Measurements from ENCODE around the gene USP20.

Gene USP20

GRCh38 chr9:129850821-129851550 is 15.7 kb downstream of the USP20 start:
- Histone ChIP-seq H3K79me2 (ENCODE audit: insufficient read depth, low read depth) (no peaks in the 10 kb centered on the region), H3K27me3 (ENCODE audit: insufficient read depth, low read depth) (no peaks in the 10 kb centered on the region), H3K4me1 (ENCODE audit: low read depth, poor library complexity, severe bottlenecking) (peaks cover 5% of the 10 kb centered on the region), H2AFZ (ENCODE audit: low read depth) (no peak overlapping the region), H4K20me1 (ENCODE audit: insufficient read depth) (no peaks in the 10 kb centered on the region; the same call in 1 of the 2 replicates), H3K36me3 (ENCODE audit: insufficient read depth) (no peaks in the 10 kb centered on the region), H3K27ac (no peak overlapping the region), H3K4me3 (IDR thresholded peaks at IDR 0.05; ENCODE audit: insufficient read depth, low read depth, low read length) (no peak overlapping the region), H3K4me2 (no peak overlapping the region), H3K9ac (no peak overlapping the region)
- TF ChIP-seq, protein P1, sequence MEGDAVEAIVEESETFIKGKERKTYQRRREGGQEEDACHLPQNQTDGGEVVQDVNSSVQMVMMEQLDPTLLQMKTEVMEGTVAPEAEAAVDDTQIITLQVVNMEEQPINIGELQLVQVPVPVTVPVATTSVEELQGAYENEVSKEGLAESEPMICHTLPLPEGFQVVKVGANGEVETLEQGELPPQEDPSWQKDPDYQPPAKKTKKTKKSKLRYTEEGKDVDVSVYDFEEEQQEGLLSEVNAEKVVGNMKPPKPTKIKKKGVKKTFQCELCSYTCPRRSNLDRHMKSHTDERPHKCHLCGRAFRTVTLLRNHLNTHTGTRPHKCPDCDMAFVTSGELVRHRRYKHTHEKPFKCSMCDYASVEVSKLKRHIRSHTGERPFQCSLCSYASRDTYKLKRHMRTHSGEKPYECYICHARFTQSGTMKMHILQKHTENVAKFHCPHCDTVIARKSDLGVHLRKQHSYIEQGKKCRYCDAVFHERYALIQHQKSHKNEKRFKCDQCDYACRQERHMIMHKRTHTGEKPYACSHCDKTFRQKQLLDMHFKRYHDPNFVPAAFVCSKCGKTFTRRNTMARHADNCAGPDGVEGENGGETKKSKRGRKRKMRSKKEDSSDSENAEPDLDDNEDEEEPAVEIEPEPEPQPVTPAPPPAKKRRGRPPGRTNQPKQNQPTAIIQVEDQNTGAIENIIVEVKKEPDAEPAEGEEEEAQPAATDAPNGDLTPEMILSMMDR (conservative IDR thresholded peaks at IDR 0.05; ENCODE audit: low read depth, low read length): no peak

DNA sequence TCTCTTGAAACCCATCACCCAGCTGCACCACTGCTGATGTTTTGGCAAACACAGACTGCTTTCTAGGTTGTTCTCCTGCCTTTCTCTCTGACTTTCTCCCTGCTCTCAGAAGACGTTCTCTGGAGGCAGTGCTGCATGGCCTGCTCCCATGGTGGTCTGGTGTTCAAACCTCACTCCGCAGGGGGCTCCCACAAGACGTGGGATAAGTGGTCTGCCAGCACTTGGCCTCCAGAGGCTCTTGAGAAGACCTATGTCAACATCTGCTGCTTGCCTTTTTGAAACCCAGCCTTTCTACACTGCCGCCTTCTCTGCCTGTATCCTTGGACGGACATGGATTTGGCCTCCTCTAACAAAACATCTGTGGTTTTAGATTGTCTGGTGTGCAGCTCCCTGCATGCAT is 16.6 kb downstream of the USP20 start:
- no peak overlapping the region for H2AFZ ChIP-seq (ENCODE audit: low read depth)
- H3K36me3 ChIP-seq (ENCODE audit: insufficient read depth): no peaks in the 10 kb centered on the region
- H3K79me2 ChIP-seq (ENCODE audit: insufficient read depth, low read depth): no peaks in the 10 kb centered on the region
- H3K4me2 ChIP-seq: no peak overlapping the region
- no peak overlapping the region for H3K4me3 ChIP-seq (IDR thresholded peaks at IDR 0.05; ENCODE audit: insufficient read depth, low read depth, low read length)
- H3K9ac ChIP-seq: no peak overlapping the region
- TF ChIP-seq, protein P1 (conservative IDR thresholded peaks at IDR 0.05; ENCODE audit: low read depth, low read length): no peak
- no peak overlapping the region for H3K27ac ChIP-seq
- no peaks in the 10 kb centered on the region for H3K27me3 ChIP-seq (ENCODE audit: insufficient read depth, low read depth)
- H3K4me1 ChIP-seq (ENCODE audit: low read depth, poor library complexity, severe bottlenecking): peaks cover 5% of the 10 kb centered on the region
- no peaks in the 10 kb centered on the region; the same call in 1 of the 2 replicates for H4K20me1 ChIP-seq (ENCODE audit: insufficient read depth)

- Histone ChIP-seq H4K20me1 (ENCODE audit: insufficient read depth) (no peaks in the 10 kb centered on the region; the same call in 1 of the 2 replicates), H3K9ac (no peak overlapping the region), H3K4me3 (IDR thresholded peaks at IDR 0.05; ENCODE audit: insufficient read depth, low read depth, low read length) (no peak overlapping the region), H3K27ac (no peak overlapping the region), H3K36me3 (ENCODE audit: insufficient read depth) (no peaks in the 10 kb centered on the region), H2AFZ (ENCODE audit: low read depth) (no peak overlapping the region), H3K27me3 (ENCODE audit: insufficient read depth, low read depth) (no peaks in the 10 kb centered on the region), H3K4me1 (ENCODE audit: low read depth, poor library complexity, severe bottlenecking) (peaks cover 5% of the 10 kb centered on the region), H3K79me2 (ENCODE audit: insufficient read depth, low read depth) (no peaks in the 10 kb centered on the region), H3K4me2 (no peak overlapping the region)
- TF ChIP-seq, protein P1 (conservative IDR thresholded peaks at IDR 0.05; ENCODE audit: low read depth, low read length): no peak
Measured at GRCh38 chr9:129852579-129852978, 17.3 kb downstream of the USP20 start.

GRCh38 chr9:129853614-129854013 is 18.4 kb downstream of the USP20 start:
- Histone ChIP-seq H4K20me1 (ENCODE audit: insufficient read depth) (no peaks in the 10 kb centered on the region; the same call in 1 of the 2 replicates), H3K27me3 (ENCODE audit: insufficient read depth, low read depth) (no peaks in the 10 kb centered on the region), H3K4me3 (IDR thresholded peaks at IDR 0.05; ENCODE audit: insufficient read depth, low read depth, low read length) (no peak overlapping the region), H2AFZ (ENCODE audit: low read depth) (no peak overlapping the region), H3K36me3 (ENCODE audit: insufficient read depth) (no peaks in the 10 kb centered on the region), H3K27ac (no peak overlapping the region), H3K4me2 (no peak overlapping the region), H3K4me1 (ENCODE audit: low read depth, poor library complexity, severe bottlenecking) (no peaks in the 10 kb centered on the region), H3K9ac (no peak overlapping the region), H3K79me2 (ENCODE audit: insufficient read depth, low read depth) (no peaks in the 10 kb centered on the region)
- TF ChIP-seq, protein P1 (conservative IDR thresholded peaks at IDR 0.05; ENCODE audit: low read depth, low read length): no peak
